ENCODE measurements around the gene MMP20.

Gene MMP20

DNA sequence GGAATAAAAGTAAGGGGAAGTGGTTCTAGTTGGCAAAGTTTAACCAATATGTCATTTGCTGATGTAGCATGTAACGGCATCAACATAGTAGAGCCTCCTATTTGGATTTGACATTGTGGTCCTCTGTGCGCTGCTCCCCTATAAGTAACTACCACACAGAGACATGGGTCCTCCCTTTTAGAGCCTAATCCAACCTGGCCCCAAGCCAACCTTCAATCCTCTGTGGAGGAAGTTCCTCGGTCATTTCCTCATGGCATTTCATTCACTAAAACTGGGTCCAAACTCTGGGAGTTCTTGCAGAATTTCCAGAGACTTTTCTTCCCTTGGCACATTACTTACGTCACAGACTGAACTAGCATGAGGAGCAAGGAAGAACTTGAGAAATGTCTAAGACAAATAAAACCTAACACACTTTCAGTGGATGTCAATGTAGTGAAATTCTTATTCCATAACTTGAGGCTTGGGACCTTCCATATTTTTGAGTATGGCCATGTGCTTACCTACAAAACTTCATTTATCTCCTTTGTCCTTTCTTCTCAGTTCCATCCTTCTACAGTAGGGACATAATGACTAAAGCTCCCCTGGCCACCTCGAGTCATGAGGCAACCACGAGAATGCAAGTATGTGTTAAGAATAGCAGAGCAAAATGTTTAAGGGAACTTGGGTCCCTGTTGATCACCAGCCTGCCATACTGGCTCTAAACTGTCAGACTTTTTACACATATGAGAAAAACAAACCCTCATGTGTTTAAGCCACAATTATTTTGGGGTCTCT, 34.7 kb downstream of the MMP20 start:
- DNase-seq (ENCODE audit: low spot score), result no peak
- TF ChIP-seq, protein P1, sequence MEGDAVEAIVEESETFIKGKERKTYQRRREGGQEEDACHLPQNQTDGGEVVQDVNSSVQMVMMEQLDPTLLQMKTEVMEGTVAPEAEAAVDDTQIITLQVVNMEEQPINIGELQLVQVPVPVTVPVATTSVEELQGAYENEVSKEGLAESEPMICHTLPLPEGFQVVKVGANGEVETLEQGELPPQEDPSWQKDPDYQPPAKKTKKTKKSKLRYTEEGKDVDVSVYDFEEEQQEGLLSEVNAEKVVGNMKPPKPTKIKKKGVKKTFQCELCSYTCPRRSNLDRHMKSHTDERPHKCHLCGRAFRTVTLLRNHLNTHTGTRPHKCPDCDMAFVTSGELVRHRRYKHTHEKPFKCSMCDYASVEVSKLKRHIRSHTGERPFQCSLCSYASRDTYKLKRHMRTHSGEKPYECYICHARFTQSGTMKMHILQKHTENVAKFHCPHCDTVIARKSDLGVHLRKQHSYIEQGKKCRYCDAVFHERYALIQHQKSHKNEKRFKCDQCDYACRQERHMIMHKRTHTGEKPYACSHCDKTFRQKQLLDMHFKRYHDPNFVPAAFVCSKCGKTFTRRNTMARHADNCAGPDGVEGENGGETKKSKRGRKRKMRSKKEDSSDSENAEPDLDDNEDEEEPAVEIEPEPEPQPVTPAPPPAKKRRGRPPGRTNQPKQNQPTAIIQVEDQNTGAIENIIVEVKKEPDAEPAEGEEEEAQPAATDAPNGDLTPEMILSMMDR (IDR thresholded peaks at IDR 0.05; ENCODE audit: extremely low read depth, insufficient read depth, missing control alignments), result no peak

DNA sequence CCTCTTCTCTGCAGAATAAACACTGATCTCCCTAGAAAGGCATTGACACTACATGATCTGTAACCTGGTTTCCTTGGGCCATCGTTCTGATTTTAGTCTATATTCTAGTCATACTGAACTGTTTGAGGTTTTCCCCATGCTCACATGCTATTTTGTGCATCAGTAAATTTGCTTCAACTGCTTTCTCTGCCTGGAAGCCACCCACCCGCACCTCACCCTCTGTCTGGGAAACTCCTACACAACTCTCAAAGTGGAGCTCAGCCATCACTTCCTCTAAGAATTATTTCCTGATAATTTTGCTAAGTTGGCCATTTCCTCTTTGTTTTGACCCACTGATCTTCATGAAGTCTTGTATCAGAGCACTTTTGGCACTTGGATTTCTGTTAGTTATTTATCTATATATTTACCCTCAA, 36.1 kb downstream of the MMP20 start:
- TF ChIP-seq, protein P1 (IDR thresholded peaks at IDR 0.05; ENCODE audit: extremely low read depth, insufficient read depth, missing control alignments), result no peak
- in situ Hi-C loops (cut with MboI; ENCODE audit: low pct_unique_long_range_greater_than_20kb, low sequenced_read_pairs, unreplicated experiment), result no loop called here
- DNase-seq (ENCODE audit: low spot score), result peak; percentile 14

More for the DNA sequence above, 34.7 kb downstream of the MMP20 start:
- in situ Hi-C loops (cut with MboI; ENCODE audit: low pct_unique_long_range_greater_than_20kb, low sequenced_read_pairs, unreplicated experiment), result no loop called here

DNA sequence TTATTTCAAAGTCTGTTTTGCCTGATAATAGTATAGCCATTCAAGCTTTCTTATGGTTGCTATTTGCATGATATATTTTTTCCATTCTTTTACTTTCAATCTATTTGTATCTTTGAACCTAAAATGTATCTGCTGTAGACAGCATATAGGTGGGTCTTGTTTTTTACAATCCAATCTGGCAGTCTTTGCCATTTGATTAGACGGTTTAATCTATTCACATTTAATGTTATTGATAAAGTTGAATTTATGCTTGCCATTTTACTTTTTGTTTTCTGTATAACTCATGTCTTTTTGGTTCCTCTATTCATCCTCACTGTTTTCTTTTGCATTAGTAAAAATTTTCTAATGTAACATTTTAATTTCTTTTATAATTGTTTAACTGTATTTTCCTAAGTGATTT, 37.4 kb downstream of the MMP20 start:
- TF ChIP-seq, protein P1 (IDR thresholded peaks at IDR 0.05; ENCODE audit: extremely low read depth, insufficient read depth, missing control alignments), result no peak
- in situ Hi-C loops (cut with MboI; ENCODE audit: low pct_unique_long_range_greater_than_20kb, low sequenced_read_pairs, unreplicated experiment), result no loop called here
- no peak for DNase-seq (ENCODE audit: low spot score)

DNA sequence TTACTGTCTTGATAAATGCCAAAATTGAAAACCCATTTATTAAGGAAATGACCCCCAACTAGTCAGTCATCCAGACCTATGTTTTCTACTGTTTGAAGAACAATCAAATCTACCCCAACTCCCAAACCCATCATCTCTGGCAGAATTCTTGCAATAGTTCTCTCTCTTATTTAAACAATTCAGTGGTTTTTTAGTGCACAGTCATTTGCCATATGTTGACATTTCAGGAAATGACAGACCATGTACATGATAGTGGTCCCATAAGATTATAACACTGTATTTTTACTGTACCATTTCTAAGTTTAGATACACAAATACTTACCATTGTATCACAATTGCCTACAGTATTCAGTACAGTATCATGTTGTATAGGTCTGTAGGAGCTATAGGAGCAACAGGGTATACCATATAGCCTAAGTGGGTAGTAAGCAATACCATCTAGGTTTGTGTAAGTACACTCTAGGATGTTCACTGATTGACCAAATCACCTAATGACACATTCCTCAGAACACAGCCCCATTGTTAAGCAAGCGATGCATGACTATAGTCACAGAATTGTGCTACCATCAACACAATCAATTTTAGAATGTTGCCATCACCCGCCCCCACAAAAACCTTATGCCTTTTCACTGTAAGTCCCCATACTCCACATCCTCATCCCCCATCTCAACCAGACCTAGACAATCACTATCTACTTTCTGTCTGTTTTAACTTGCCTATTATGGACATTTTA, 41.8 kb downstream of the MMP20 start:
- in situ Hi-C loops (cut with MboI; ENCODE audit: low pct_unique_long_range_greater_than_20kb, low sequenced_read_pairs, unreplicated experiment), result no loop called here
- DNase-seq (ENCODE audit: low spot score), result no peak
- TF ChIP-seq, protein P1 (IDR thresholded peaks at IDR 0.05; ENCODE audit: extremely low read depth, insufficient read depth, missing control alignments), result no peak

DNA sequence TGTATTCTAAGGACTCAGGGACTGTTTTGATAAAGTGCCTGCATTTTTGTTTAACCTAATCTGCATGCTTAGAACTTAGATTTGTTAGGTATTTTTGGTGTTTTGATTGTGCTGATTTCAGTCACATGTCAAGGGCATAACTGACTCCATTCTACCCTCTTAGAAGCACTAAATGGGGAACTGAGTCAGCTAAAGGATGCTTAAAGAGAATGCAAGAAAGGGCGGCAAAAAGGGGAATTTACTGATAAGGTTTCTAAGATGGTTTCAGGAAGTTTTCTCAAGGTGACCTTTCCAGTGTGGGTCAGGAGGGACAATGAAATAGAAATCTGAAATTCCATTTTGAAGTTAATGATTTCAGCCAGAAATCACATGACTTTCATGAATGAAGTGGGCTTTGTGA, 43.0 kb downstream of the MMP20 start:
- no peak for DNase-seq (ENCODE audit: low spot score)
- in situ Hi-C loops (cut with MboI; ENCODE audit: low pct_unique_long_range_greater_than_20kb, low sequenced_read_pairs, unreplicated experiment), result no loop called here
- TF ChIP-seq, protein P1 (IDR thresholded peaks at IDR 0.05; ENCODE audit: extremely low read depth, insufficient read depth, missing control alignments), result no peak

DNA sequence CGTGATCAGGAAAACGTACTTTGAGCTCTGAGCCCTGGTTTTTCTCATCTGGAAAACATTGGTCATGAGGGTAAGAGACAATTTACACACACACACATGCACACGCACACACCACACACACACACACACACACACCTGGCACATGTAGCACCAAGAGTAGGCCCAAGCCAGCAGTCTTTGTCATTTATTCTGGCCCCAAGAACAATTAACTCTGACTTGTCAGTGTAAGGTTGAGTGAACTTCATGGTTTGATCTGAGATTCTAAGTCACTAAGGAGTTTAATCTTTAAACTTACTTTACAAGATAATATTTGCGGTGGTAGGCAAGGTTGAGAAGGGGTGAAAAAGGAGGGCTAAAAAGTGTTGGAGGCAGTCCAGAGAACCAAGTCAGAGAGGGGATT, 44.1 kb downstream of the MMP20 start:
- in situ Hi-C loops (cut with MboI; ENCODE audit: low pct_unique_long_range_greater_than_20kb, low sequenced_read_pairs, unreplicated experiment), result no loop called here

More for the DNA sequence above, 44.1 kb downstream of the MMP20 start:
- TF ChIP-seq, protein P1 (IDR thresholded peaks at IDR 0.05; ENCODE audit: extremely low read depth, insufficient read depth, missing control alignments), result no peak
- DNase-seq (ENCODE audit: low spot score), result no peak

All from GM13977 (cell line).